Hepatocyte (in vitro differentiated cells): ENCODE data around the gene MAPK8IP2. TPM values are rescaled to one million over a fixed set of nuclear protein-coding genes. Genes with fewer than 3 reads are reported as not detected.

ENCODE experiments used
- DNase-seq: peaks from one replicate; pipeline ENCODE4 v3.0.0-alpha.2; 2016; ENCODE audit warnings: low spot score
- H2AFZ ChIP-seq: fragments of 200-600 bp; sonication (generic); 2 replicates; pipeline ENCODE4 v1.6.0; 2016; ENCODE audit warnings: antibody characterized with exemption, mild to moderate bottlenecking
- H3K27ac ChIP-seq: fragments of 200-600 bp; sonication (generic); 2 replicates; pipeline ENCODE4 v1.5.1; 2016; ENCODE audit warnings: mild to moderate bottlenecking
- H3K27me3 ChIP-seq: fragments of 200-600 bp; sonication (generic); 2 replicates; pipeline ENCODE4 v1.6.1; 2016
- H3K36me3 ChIP-seq: fragments of 200-600 bp; sonication (generic); replicated peaks from 2 replicates; pipeline ENCODE4 v1.5.1; 2016; ENCODE audit warnings: low read depth; ENCODE audit not compliant: insufficient read depth
- H3K4me1 ChIP-seq: fragments of 200-600 bp; sonication (generic); 2 replicates; pipeline ENCODE4 v1.5.1; 2016; ENCODE audit warnings: mild to moderate bottlenecking, moderate library complexity; ENCODE audit not compliant: insufficient read depth
- H3K4me2 ChIP-seq: fragments of 200-600 bp; sonication (generic); 2 replicates; pipeline ENCODE4 v1.6.0; 2016
- H3K4me3 ChIP-seq: fragments of 200-600 bp; sonication (generic); 2 replicates; pipeline ENCODE4 v1.5.1; 2016; ENCODE audit warnings: mild to moderate bottlenecking
- H3K79me2 ChIP-seq: fragments of 200-600 bp; sonication (generic); 2 replicates; pipeline ENCODE4 v1.6.0; 2017; ENCODE audit warnings: mild to moderate bottlenecking
- H3K9me2 ChIP-seq: fragments of 200-600 bp; sonication (generic); replicated peaks from 2 replicates; pipeline ENCODE4 v1.6.0; 2017; ENCODE audit warnings: mild to moderate bottlenecking; ENCODE audit not compliant: insufficient read depth
- H3K9me3 ChIP-seq: fragments of 200-600 bp; sonication (generic); 2 replicates; pipeline ENCODE4 v1.5.1; 2016; ENCODE audit warnings: low read depth, mild to moderate bottlenecking
- H4K20me1 ChIP-seq: fragments of 200-600 bp; sonication (generic); 2 replicates; pipeline ENCODE4 v1.6.0; 2016; ENCODE audit warnings: mild to moderate bottlenecking; ENCODE audit not compliant: insufficient read depth, poor library complexity, severe bottlenecking
- CTCF ChIP-seq: fragments of 200-600 bp; sonication (generic); IDR thresholded peaks from 2 replicates; pipeline ENCODE4 v1.5.1; 2016; ENCODE audit warnings: antibody characterized with exemption, mild to moderate bottlenecking; ENCODE audit not compliant: poor library complexity
- EZH2 ChIP-seq: fragments of 200-600 bp; sonication (generic); IDR thresholded peaks from 2 replicates; pipeline ENCODE4 v1.6.1; 2016; ENCODE audit warnings: antibody characterized with exemption, mild to moderate bottlenecking, borderline replicate concordance
- EZH2phosphoT487 ChIP-seq: fragments of 200-600 bp; sonication (generic); IDR thresholded peaks from one replicate; pipeline ENCODE4 v1.6.1; 2018; ENCODE audit warnings: antibody characterized with exemption, mild to moderate bottlenecking, low read depth, moderate library complexity; ENCODE audit not compliant: unreplicated experiment, severe bottlenecking
- WGBS: methylation state at CpG from one replicate; pipeline ENCODE4 v1.1.6; 2016; ENCODE audit warnings: low lambda C conversion rate; ENCODE audit errors: missing lambda C conversion rate; 5-methylcytosine and 5-hydroxymethylcytosine counted together
- polyA plus RNA-seq: library from polyadenylated mRNA; unstranded; fragments of >200 nt; fragmentation: Nextera tagmentation; extraction: Ambion mirVana; gene quantifications from 2 replicates; pipeline ENCODE4 v1.2.1, GENCODE V29; 2016
- total RNA-seq: library from RNA; depleted of rRNA; stranded (reverse); fragments of >200 nt; gene quantifications from 2 replicates; pipeline ENCODE4 v1.2.3, GENCODE V29; 2014

MAPK8IP2 gene
- total and polyA plus RNA-seq, 2 experiments from 2014 or later, result 1.6 to 4.0 TPM

GRCh38 chr22:50625131-50625567 is 24.6 kb downstream of the MAPK8IP2 start:
- WGBS, result 87% methylated on average over 11 of the region's 14 CpGs
- Histone ChIP-seq H3K79me2 (no peaks in the 10 kb centered on the region), H3K4me3 (no peak overlapping the region), H3K4me1 (peaks cover 7% of the 10 kb centered on the region), H3K27me3 (no peaks in the 10 kb centered on the region), H3K9me3 (no peaks in the 10 kb centered on the region), H4K20me1 (no peaks in the 10 kb centered on the region), H3K36me3 (no peaks in the 10 kb centered on the region), H3K9me2 (no peaks in the 10 kb centered on the region), H3K27ac (no peak overlapping the region), H3K4me2 (no peak overlapping the region), H2AFZ (no peak overlapping the region)
- TF ChIP-seq EZH2phosphoT487, result no peak
- DNase-seq, result peak; percentile 4

GRCh38 chr22:50625568-50626313 is 25.1 kb downstream of the MAPK8IP2 start:
- Histone ChIP-seq H3K27me3 (no peaks in the 10 kb centered on the region), H3K79me2 (no peaks in the 10 kb centered on the region), H3K9me2 (no peaks in the 10 kb centered on the region), H3K4me1 (peaks cover 7% of the 10 kb centered on the region), H3K36me3 (no peaks in the 10 kb centered on the region), H2AFZ (no peak overlapping the region), H3K27ac (no peak overlapping the region), H4K20me1 (no peaks in the 10 kb centered on the region), H3K4me2 (no peak overlapping the region), H3K4me3 (no peak overlapping the region), H3K9me3 (no peaks in the 10 kb centered on the region)
- DNase-seq, result no peak
- TF ChIP-seq EZH2phosphoT487, result no peak
- no peak for TF ChIP-seq EZH2
- no peak for TF ChIP-seq CTCF
- 94% methylated on average over 23 of the region's 27 CpGs for WGBS

GRCh38 chr22:50626314-50626849 is 25.8 kb downstream of the MAPK8IP2 start:
- Histone ChIP-seq H3K36me3 (no peaks in the 10 kb centered on the region), H2AFZ (no peak overlapping the region), H3K9me3 (no peaks in the 10 kb centered on the region), H3K27me3 (no peaks in the 10 kb centered on the region), H3K79me2 (no peaks in the 10 kb centered on the region), H4K20me1 (no peaks in the 10 kb centered on the region), H3K9me2 (no peaks in the 10 kb centered on the region), H3K27ac (no peak overlapping the region), H3K4me2 (no peak overlapping the region), H3K4me3 (no peak overlapping the region), H3K4me1 (peaks cover 7% of the 10 kb centered on the region)
- WGBS, result 97% methylated on average over 12 of the region's 12 CpGs
- peak; percentile 3 for DNase-seq
- TF ChIP-seq EZH2 (no peak), EZH2phosphoT487 (no peak), CTCF (no peak)
